Naive thymus-derived CD4-positive, alpha-beta T cell (primary cell): Measurements from ENCODE around the gene KIAA0825. TPM values are rescaled to one million over a fixed set of nuclear protein-coding genes. Genes with fewer than 3 reads are reported as not detected.
A peak's percentile ranks its signal among the peaks of the same experiment; 100 is the strongest.
"Not testable (repeated sequence)": the region's sequence is repeated elsewhere in the genome, so short reads cannot be mapped to it uniquely, and the experiment has no call there.

Source experiments
- ATAC-seq: fragments of 150-1000 bp; cut with Tn5 transposase; 2 replicates; pipeline ENCODE4 v1.10.0; 2021; ENCODE audit warnings: mild to moderate bottlenecking, moderate library complexity
- CTCF ChIA-PET: fragments of 350-600 bp; sonication (Branson Sonifier 250); formaldehyde crosslinking; loops from one replicate; lab custom pipeline; 2021; ENCODE audit warnings: antibody characterized with exemption; lab: Charles Lee
- POLR2A ChIA-PET: fragments of 350-600 bp; sonication (Branson Sonifier 250); formaldehyde crosslinking; loops from one replicate; lab custom pipeline; 2021; ENCODE audit warnings: antibody characterized with exemption, inconsistent platforms; lab: Charles Lee
- DNase-seq, 9 donors: peaks; one replicate each; pipeline versions ENCODE4 v3.0.0 to v3.0.0-alpha.2; 2020 to 2022; ENCODE audit warnings: mixed read lengths in 1 of 9
- H3K27ac ChIP-seq: one replicate; pipeline ENCODE4 v1.7.0; 2013; ENCODE audit warnings: mild to moderate bottlenecking, low read depth, low read length, moderate library complexity
- H3K27me3 ChIP-seq, 2 donors: one replicate each; pipeline ENCODE4 v1.7.0; 2013; ENCODE audit warnings: low read length in 2 of 2, mild to moderate bottlenecking in 2 of 2, moderate library complexity in 2 of 2; ENCODE audit not compliant: control insufficient read depth in 2 of 2, insufficient read depth in 2 of 2
- H3K36me3 ChIP-seq, 3 experiments: 1 replicate in 2 of 3; 2 replicates in 1 of 3; pipeline ENCODE4 v1.7.0; 2013; ENCODE audit warnings: low read length in 3 of 3, mild to moderate bottlenecking in 3 of 3, moderate library complexity in 1 of 3; ENCODE audit not compliant: insufficient read depth in 3 of 3, control insufficient read depth in 2 of 3
- H3K4me1 ChIP-seq, 2 donors: one replicate each; pipeline ENCODE4 v1.7.0; 2013; ENCODE audit warnings: low read length in 2 of 2, mild to moderate bottlenecking in 2 of 2, moderate library complexity in 1 of 2; ENCODE audit not compliant: control insufficient read depth in 2 of 2, insufficient read depth in 2 of 2
- H3K4me3 ChIP-seq: 2 replicates; pipeline ENCODE4 v1.7.0; 2013; ENCODE audit warnings: mild to moderate bottlenecking, low read length
- H3K9me3 ChIP-seq, 3 experiments: 1 replicate in 2 of 3; 2 replicates in 1 of 3; pipeline ENCODE4 v1.7.0; 2013; ENCODE audit warnings: low read length in 3 of 3; ENCODE audit not compliant: control insufficient read depth in 2 of 3
- H3K27ac Mint-ChIP-seq, 9 donors: one replicate each; pipeline ENCODE4 v1.8.0; 2020 to 2022; ENCODE audit warnings: mixed read lengths in 9 of 9, mild to moderate bottlenecking in 8 of 9, moderate library complexity in 5 of 9, inconsistent platforms in 2 of 9
- H3K27me3 Mint-ChIP-seq, 5 donors: one replicate each; pipeline ENCODE4 v1.8.0; 2021 to 2022; ENCODE audit warnings: mixed read lengths in 5 of 5, mild to moderate bottlenecking in 1 of 5
- H3K36me3 Mint-ChIP-seq, 5 donors: one replicate each; pipeline ENCODE4 v1.8.0; 2020 to 2022; ENCODE audit warnings: mixed read lengths in 5 of 5, mild to moderate bottlenecking in 3 of 5, inconsistent platforms in 1 of 5
- H3K4me1 Mint-ChIP-seq, 7 donors: one replicate each; pipeline ENCODE4 v1.8.0; 2020 to 2022; ENCODE audit warnings: mixed read lengths in 7 of 7, mild to moderate bottlenecking in 3 of 7, inconsistent platforms in 1 of 7
- H3K4me3 Mint-ChIP-seq, 10 donors: one replicate each; pipeline ENCODE4 v1.8.0; 2020 to 2022; ENCODE audit warnings: mild to moderate bottlenecking in 10 of 10, mixed read lengths in 10 of 10, moderate library complexity in 6 of 10, inconsistent platforms in 2 of 10
- H3K9me3 Mint-ChIP-seq, 11 donors: one replicate each; pipeline ENCODE4 v1.8.0; 2020 to 2022; ENCODE audit warnings: mixed read lengths in 11 of 11, mild to moderate bottlenecking in 4 of 11, inconsistent platforms in 1 of 11, moderate library complexity in 1 of 11
- intact Hi-C, 2 donors: fragments of 100-400 bp; cut with micrococcal nuclease; formaldehyde crosslinking; loops; one replicate each; pipeline ENCODE4 v1.15.1; 2023
- polyA plus RNA-seq, 2 donors: library from polyadenylated mRNA; unstranded; fragments of 300-500 nt; fragmentation: Illumina TruSeq; gene quantifications; one replicate each; pipeline ENCODE4 v1.2.3, GENCODE V29; 2021
- total RNA-seq, 6 experiments: library from RNA in 5 of 6; stranded (reverse) in 5 of 6; gene quantifications; 1 replicate in 5 of 6; 2 replicates in 1 of 6; pipeline ENCODE4 v1.2.3 and lab custom pipeline; 2021 to 2026

The KIAA0825 gene
- total and polyA plus RNA-seq, 7 experiments from 2014 or later, result 0.38 to 3.2 (median 1.3) TPM

- POLR2A ChIA-PET, result no interaction called here
- Mint-ChIP-seq H3K27ac (no peak overlapping the region), H3K4me1 (peaks cover 5 to 34% (median 15%) of the 10 kb centered on the region in 7 donors), H3K36me3 (peaks cover 0 to 5% (median 0%) of the 10 kb centered on the region in 5 donors), H3K9me3 (no peaks in the 10 kb centered on the region), H3K4me3 (no peak overlapping the region), H3K27me3 (no peaks in the 10 kb centered on the region)
- intact Hi-C loops, result loop anchor here (10.0 kb wide), 3 partner anchors 181 to 1351 kb away; partner anchors contain the start of genes ARSK (in 1 of the 2), ELL2 (in 1 of the 2) and SKIC3 (in 1 of the 2)
- no peaks in the 10 kb centered on the region for H3K27me3 ChIP-seq
- peak in 1 of 9 donors; percentile 6 for DNase-seq
- no peak for ATAC-seq
- CTCF ChIA-PET, result no interaction called here
- no peaks in the 10 kb centered on the region for H3K4me1 ChIP-seq
- H3K9me3 ChIP-seq, result no peaks in the 10 kb centered on the region
- H3K36me3 ChIP-seq, result peaks cover 0 to 4% (median 0%) of the 10 kb centered on the region in 3 experiments
- no peak overlapping the region for H3K27ac ChIP-seq
- no peak overlapping the region for H3K4me3 ChIP-seq
These were observed 4.8 kb downstream of the KIAA0825 start for GRCh38 chr5:94613583-94613982.

- Histone ChIP-seq H3K36me3 (no peaks in the 10 kb centered on the region), H3K27ac (no peak overlapping the region), H3K9me3 (no peaks in the 10 kb centered on the region), H3K4me3 (no peak overlapping the region), H3K27me3 (no peaks in the 10 kb centered on the region), H3K4me1 (no peaks in the 10 kb centered on the region)
- POLR2A ChIA-PET, result no interaction called here
- peaks cover 0 to 26% (median 10%) of the 10 kb centered on the region in 11 donors for H3K9me3 Mint-ChIP-seq
- H3K4me3 Mint-ChIP-seq, result no peak overlapping the region
- H3K36me3 Mint-ChIP-seq, result peaks cover 0 to 10% (median 3%) of the 10 kb centered on the region in 5 donors
- H3K27me3 Mint-ChIP-seq, result peaks cover 0 to 7% (median 0%) of the 10 kb centered on the region in 5 donors
- CTCF ChIA-PET, result interaction anchor here (0.6 kb wide), 1 partner anchor 15 kb away, joined by 4 read pairs; no protein-coding TSS in a partner anchor
- ATAC-seq (no peak), DNase-seq (no peak)
- intact Hi-C loops, result no loop called here
- no peak overlapping the region for H3K27ac Mint-ChIP-seq
- no peaks in the 10 kb centered on the region for H3K4me1 Mint-ChIP-seq
These were observed 23.0 kb downstream of the KIAA0825 start for GRCh38 chr5:94595281-94595840.

GRCh38 chr5:94577466-94578245 is 40.7 kb downstream of the KIAA0825 start:
- Mint-ChIP-seq H3K4me1 (peaks cover 8 to 55% (median 18%) of the 10 kb centered on the region in 7 donors), H3K4me3 (peak overlapping the region in 2 of 10 donors; percentile 48 to 84), H3K27ac (peak overlapping the region in 1 of 9 donors; percentile 77), H3K9me3 (peaks cover 0 to 4% (median 0%) of the 10 kb centered on the region in 11 donors), H3K36me3 (peaks cover 0 to 19% (median 9%) of the 10 kb centered on the region in 5 donors), H3K27me3 (no peaks in the 10 kb centered on the region)
- intact Hi-C loops, result loop anchor here in 1 of 2 donors (1.0 to 2.0 kb wide), 2 partner anchors 41 to 216 kb away; partner anchors contain the start of genes KIAA0825 and SLF1
- peak; percentile 62 for ATAC-seq
- H3K27ac ChIP-seq, result no peak overlapping the region
- no peaks in the 10 kb centered on the region for H3K36me3 ChIP-seq
- POLR2A ChIA-PET, result no interaction called here
- peaks cover 0 to 62% of the 10 kb centered on the region in 2 donors for H3K4me1 ChIP-seq
- CTCF ChIA-PET, result no interaction called here
- peak in 2 of 9 donors; percentile 15 to 23 for DNase-seq
- H3K4me3 ChIP-seq, result no peak overlapping the region
- no peaks in the 10 kb centered on the region for H3K9me3 ChIP-seq
- no peaks in the 10 kb centered on the region for H3K27me3 ChIP-seq

- H3K36me3 Mint-ChIP-seq, result peaks cover 0 to 17% (median 5%) of the 10 kb centered on the region in 5 donors
- peaks cover 6 to 49% (median 18%) of the 10 kb centered on the region in 7 donors for H3K4me1 Mint-ChIP-seq
- DNase-seq (no peak), ATAC-seq (no peak)
- no peak overlapping the region for H3K27ac ChIP-seq
- intact Hi-C loops, result no loop called here
- peaks cover 0 to 56% of the 10 kb centered on the region in 2 donors for H3K4me1 ChIP-seq
- peak overlapping the region in 1 of 9 donors; percentile 84 for H3K27ac Mint-ChIP-seq
- no peaks in the 10 kb centered on the region for H3K27me3 ChIP-seq
- no peak overlapping the region for H3K4me3 ChIP-seq
- ChIA-PET POLR2A (no interaction called here), CTCF (no interaction called here)
- peaks cover 0 to 3% (median 0%) of the 10 kb centered on the region in 11 donors for H3K9me3 Mint-ChIP-seq
- H3K4me3 Mint-ChIP-seq, result peak overlapping the region in 2 of 10 donors; percentile 33 to 73
- H3K9me3 ChIP-seq, result no peaks in the 10 kb centered on the region
- H3K27me3 Mint-ChIP-seq, result no peaks in the 10 kb centered on the region
- no peaks in the 10 kb centered on the region for H3K36me3 ChIP-seq
These were observed 43.2 kb downstream of the KIAA0825 start for GRCh38 chr5:94575196-94575595.

- H3K27ac Mint-ChIP-seq, H3K9me3 ChIP-seq, H3K36me3 ChIP-seq, H3K27ac ChIP-seq, POLR2A ChIA-PET, ATAC-seq, H3K27me3 ChIP-seq, H3K4me3 ChIP-seq, H3K27me3 Mint-ChIP-seq, H3K4me3 Mint-ChIP-seq, DNase-seq, H3K9me3 Mint-ChIP-seq, intact Hi-C loops, CTCF ChIA-PET: not testable (repeated sequence)
- peaks cover 0 to 46% of the 10 kb centered on the region in 2 donors for H3K4me1 ChIP-seq
- H3K4me1 Mint-ChIP-seq, result peaks cover 5 to 38% (median 15%) of the 10 kb centered on the region in 7 donors
- H3K36me3 Mint-ChIP-seq, result peaks cover 0 to 17% (median 5%) of the 10 kb centered on the region in 5 donors
These were observed 45.1 kb downstream of the KIAA0825 start for GRCh38 chr5:94573349-94573748.

- Mint-ChIP-seq H3K36me3 (peaks cover 0 to 15% (median 5%) of the 10 kb centered on the region in 5 donors), H3K4me3 (no peak overlapping the region), H3K27ac (no peak overlapping the region), H3K27me3 (no peaks in the 10 kb centered on the region), H3K9me3 (peaks cover 0 to 3% (median 0%) of the 10 kb centered on the region in 11 donors), H3K4me1 (peaks cover 0 to 22% (median 4%) of the 10 kb centered on the region in 7 donors)
- intact Hi-C loops, result no loop called here
- ChIA-PET POLR2A (no interaction called here), CTCF (no interaction called here)
- Histone ChIP-seq H3K36me3 (no peaks in the 10 kb centered on the region), H3K9me3 (no peaks in the 10 kb centered on the region), H3K27ac (no peak overlapping the region), H3K4me3 (no peak overlapping the region), H3K4me1 (peaks cover 0 to 30% of the 10 kb centered on the region in 2 donors), H3K27me3 (no peaks in the 10 kb centered on the region)
- DNase-seq (no peak), ATAC-seq (no peak)
These were observed 47.0 kb downstream of the KIAA0825 start for GRCh38 chr5:94571415-94571814.
